ENCODE results near the gene DCAF7. TPM values are rescaled to one million over a fixed set of nuclear protein-coding genes. Genes with fewer than 3 reads are reported as not detected.

The DCAF7 gene
- total RNA-seq, 1 donor from 2014 or later = 103 TPM

GRCh38 chr17:63533433-63534077 lies 16.7 kb upstream of the DCAF7 start:
- H3K27me3 Mint-ChIP-seq = peaks cover 21% of the 10 kb centered on the region
- no peaks in the 10 kb centered on the region for H3K9me3 Mint-ChIP-seq
- intact Hi-C loops (cut with micrococcal nuclease) = no loop called here
- CTCF ChIA-PET = no interaction called here
- H3K27ac Mint-ChIP-seq = no peak overlapping the region
- ATAC-seq (ENCODE audit: low read depth) = no peak
- no peak for TF ChIP-seq CTCF (IDR thresholded peaks at IDR 0.05)
- no peak for DNase-seq
- no peak overlapping the region for H3K4me3 Mint-ChIP-seq
- POLR2A ChIA-PET = no interaction called here
- no peaks in the 10 kb centered on the region for H3K36me3 Mint-ChIP-seq (ENCODE audit: low read depth)
- peaks cover 5% of the 10 kb centered on the region for H3K4me1 Mint-ChIP-seq

- no peak for ATAC-seq (ENCODE audit: low read depth)
- H3K9me3 Mint-ChIP-seq = no peaks in the 10 kb centered on the region
- no peak for DNase-seq
- no peaks in the 10 kb centered on the region for H3K36me3 Mint-ChIP-seq (ENCODE audit: low read depth)
- CTCF ChIA-PET = no interaction called here
- H3K27ac Mint-ChIP-seq = no peak overlapping the region
- peaks cover 6% of the 10 kb centered on the region for H3K4me1 Mint-ChIP-seq
- peaks cover 27% of the 10 kb centered on the region for H3K27me3 Mint-ChIP-seq
- no peak overlapping the region for H3K4me3 Mint-ChIP-seq
- intact Hi-C loops (cut with micrococcal nuclease) = no loop called here
- no peak for TF ChIP-seq CTCF (IDR thresholded peaks at IDR 0.05)
- POLR2A ChIA-PET = no interaction called here
Observed at GRCh38 chr17:63534078-63534570, 16.2 kb upstream of the DCAF7 start.

DNA sequence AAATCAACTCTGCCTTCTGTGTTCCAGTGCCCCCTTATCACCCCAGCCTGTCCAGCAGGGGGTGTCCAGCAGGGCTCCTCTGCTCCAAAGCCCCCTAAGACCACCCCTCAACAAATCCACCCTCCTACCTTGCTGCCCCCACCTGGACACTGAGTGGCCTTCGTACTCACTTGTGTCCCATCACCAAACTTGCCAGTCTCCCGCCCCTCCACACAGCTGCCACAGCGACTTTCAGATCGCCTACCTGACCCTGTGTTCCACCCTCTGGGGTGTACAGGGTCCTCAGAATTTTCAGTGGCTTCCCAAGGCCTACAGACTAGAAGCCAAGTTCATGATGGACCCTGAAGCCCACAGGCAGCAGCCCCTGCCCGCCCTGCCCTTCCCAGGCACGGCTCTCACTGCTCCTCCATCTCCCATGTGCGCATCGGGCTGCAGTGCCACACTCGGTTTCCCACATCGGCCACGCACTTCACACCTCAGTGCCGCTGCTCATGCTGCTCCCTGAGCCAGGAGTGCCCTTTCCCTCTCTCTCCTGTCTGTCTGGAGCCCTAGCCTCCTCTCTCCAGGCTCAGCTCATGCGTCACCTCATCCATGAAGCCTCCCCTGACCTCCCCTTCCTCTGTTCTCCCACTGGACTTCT lies 15.3 kb upstream of the DCAF7 start:
- ATAC-seq (ENCODE audit: low read depth) (no peak), DNase-seq (no peak)
- CTCF ChIA-PET = no interaction called here
- H3K4me3 Mint-ChIP-seq = no peak overlapping the region
- no peak overlapping the region for H3K27ac Mint-ChIP-seq
- POLR2A ChIA-PET = no interaction called here
- TF ChIP-seq CTCF (IDR thresholded peaks at IDR 0.05) = no peak
- H3K9me3 Mint-ChIP-seq = no peaks in the 10 kb centered on the region
- peaks cover 6% of the 10 kb centered on the region for H3K4me1 Mint-ChIP-seq
- no peaks in the 10 kb centered on the region for H3K36me3 Mint-ChIP-seq (ENCODE audit: low read depth)
- H3K27me3 Mint-ChIP-seq = peaks cover 35% of the 10 kb centered on the region
- intact Hi-C loops (cut with micrococcal nuclease) = no loop called here

DNA sequence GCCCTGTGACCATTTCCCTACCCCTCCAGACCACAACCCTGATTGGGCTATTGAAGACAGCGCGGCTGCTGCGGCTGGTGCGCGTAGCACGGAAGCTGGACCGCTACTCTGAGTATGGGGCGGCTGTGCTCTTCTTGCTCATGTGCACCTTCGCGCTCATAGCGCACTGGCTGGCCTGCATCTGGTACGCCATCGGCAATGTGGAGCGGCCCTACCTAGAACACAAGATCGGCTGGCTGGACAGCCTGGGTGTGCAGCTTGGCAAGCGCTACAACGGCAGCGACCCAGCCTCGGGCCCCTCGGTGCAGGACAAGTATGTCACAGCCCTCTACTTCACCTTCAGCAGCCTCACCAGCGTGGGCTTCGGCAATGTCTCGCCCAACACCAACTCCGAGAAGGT lies 14.6 kb upstream of the DCAF7 start:
- intact Hi-C loops (cut with micrococcal nuclease) = no loop called here
- Mint-ChIP-seq H3K27me3 (peaks cover 38% of the 10 kb centered on the region), H3K36me3 (ENCODE audit: low read depth) (no peaks in the 10 kb centered on the region), H3K4me3 (no peak overlapping the region), H3K27ac (no peak overlapping the region), H3K9me3 (no peaks in the 10 kb centered on the region), H3K4me1 (peaks cover 6% of the 10 kb centered on the region)
- DNase-seq (no peak), ATAC-seq (ENCODE audit: low read depth) (no peak)
- ChIA-PET POLR2A (no interaction called here), CTCF (no interaction called here)
- TF ChIP-seq CTCF (IDR thresholded peaks at IDR 0.05) = no peak

DNA sequence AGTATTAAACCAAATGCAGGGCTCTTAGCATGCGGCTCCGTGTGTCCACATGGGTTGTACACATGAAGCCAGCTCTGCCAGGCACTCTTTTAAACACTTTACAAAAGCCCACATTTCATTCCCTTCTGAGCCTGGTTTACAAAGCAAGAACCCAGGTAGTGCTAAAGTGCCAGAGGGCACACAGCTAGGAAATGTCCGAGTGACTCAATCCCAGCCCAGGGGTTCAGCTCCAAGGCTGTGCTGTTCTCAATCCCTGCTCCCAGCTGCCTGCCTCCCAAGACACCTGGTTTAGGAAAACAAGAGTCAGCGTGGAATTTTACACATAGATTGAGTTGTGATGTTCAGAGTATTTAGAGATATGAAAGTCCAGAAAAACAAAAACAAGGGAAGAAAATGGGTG lies 13.3 kb upstream of the DCAF7 start:
- Mint-ChIP-seq H3K9me3 (no peaks in the 10 kb centered on the region), H3K27me3 (peaks cover 38% of the 10 kb centered on the region), H3K36me3 (ENCODE audit: low read depth) (no peaks in the 10 kb centered on the region), H3K27ac (no peak overlapping the region), H3K4me3 (no peak overlapping the region), H3K4me1 (peaks cover 6% of the 10 kb centered on the region)
- ATAC-seq (ENCODE audit: low read depth) (no peak), DNase-seq (no peak)
- TF ChIP-seq CTCF (IDR thresholded peaks at IDR 0.05) = no peak
- intact Hi-C loops (cut with micrococcal nuclease) = no loop called here
- CTCF ChIA-PET = no interaction called here
- POLR2A ChIA-PET = interaction anchor here (0.6 kb wide), 1 partner anchor 85 kb away, joined by 4 read pairs; the partner anchor contains the start of gene MAP3K3

Data from activated B cell treated with CpG ODN at 0.5 μM for 24 hours (primary cell).